ENCODE data around the gene TTC27. TPM values are rescaled to one million over a fixed set of nuclear protein-coding genes. Genes with fewer than 3 reads are reported as not detected.
"Not testable (repeated sequence)": the region's sequence is repeated elsewhere in the genome, so short reads cannot be mapped to it uniquely, and the experiment has no call there.

The TTC27 gene
- total RNA-seq, 1 experiment from 2014 or later = 22.4 TPM

DNA sequence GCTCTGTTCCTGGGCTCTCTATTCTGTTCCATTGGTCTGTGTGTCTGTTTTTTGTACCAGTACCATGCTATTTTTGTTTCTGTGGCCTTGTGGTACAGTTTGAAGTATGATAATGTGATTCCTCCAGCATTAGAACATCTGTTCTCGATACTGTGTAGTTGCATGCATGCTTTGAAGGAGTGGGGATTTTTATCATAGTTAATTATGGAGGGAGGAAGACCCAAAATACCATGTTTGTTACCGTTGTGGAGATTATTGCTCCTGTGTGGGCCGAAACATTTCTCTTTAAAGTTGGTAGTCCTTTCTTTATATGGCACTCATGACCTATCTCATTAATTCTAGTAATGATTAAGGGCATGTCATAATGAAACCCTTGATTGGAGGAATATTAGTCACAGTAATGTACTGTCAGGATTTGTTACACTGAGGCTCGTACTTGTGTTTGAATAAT is 87.6 kb downstream of the TTC27 start:
- in situ Hi-C loops (cut with HindIII; ENCODE audit: low sequenced_read_pairs) = no loop called here
- DNase-seq (ENCODE audit: low spot score) = no peak

DNA sequence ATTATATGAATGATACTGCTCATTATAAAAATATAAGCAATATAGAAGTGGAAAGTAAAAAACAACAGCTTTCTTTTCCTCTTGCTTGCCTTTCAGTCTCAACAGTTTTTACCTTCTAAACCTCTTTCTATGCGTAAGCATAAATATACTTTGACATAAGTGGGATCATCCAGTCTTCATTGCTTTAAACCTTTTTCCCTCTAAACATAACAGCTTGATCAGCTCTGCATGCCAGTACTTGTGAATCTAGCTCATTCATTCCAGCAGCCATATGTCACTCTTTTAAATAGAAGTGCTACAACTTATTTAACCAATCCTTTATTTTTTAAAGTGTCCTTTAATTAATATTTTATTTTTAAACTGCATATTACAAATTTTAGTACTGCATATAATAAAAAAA is 88.1 kb downstream of the TTC27 start:
- peak; percentile 21 for DNase-seq (ENCODE audit: low spot score)
- in situ Hi-C loops (cut with HindIII; ENCODE audit: low sequenced_read_pairs) = no loop called here

DNA sequence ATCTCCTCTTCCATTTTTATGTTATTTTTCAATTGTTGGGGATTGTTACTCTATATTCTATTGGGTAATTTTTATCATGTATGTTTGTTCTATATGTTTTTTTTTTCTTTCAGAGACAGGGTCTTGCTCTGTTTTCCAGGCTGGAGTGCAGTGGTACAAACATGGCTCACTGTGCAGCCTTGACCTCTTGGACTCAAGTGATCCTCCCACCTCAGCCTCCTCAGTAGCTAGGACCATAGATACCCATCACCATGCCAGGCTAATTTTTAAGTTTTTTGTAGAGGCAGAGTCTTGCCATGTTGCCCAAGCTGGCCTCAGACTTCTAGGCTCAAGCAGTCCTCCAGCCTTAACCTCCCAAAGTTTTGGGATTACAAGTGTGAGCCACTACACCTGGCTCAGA is 88.7 kb downstream of the TTC27 start:
- in situ Hi-C loops (cut with HindIII; ENCODE audit: low sequenced_read_pairs) = no loop called here
- DNase-seq (ENCODE audit: low spot score) = no peak

DNA sequence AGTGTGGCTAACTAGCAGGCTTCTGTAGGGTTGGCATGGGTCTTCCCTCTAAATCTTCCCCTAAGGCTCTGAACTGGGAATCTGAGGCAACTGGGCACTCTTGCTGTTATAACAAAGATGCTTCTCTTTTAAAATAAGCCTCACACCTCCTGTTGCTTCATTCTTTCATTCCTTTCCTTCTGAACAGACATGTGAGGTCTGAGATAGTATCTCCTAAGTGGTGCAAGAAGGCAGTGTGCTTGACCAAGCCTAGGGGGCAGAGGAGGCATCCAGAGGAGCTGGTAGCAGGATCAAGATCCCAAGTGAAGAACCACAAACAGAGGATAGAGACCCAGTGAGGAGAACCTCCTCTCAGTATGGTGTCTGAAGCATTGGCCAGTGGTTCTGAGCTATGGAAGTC is 90.9 kb downstream of the TTC27 start:
- in situ Hi-C loops (cut with HindIII; ENCODE audit: low sequenced_read_pairs) = no loop called here
- no peak for DNase-seq (ENCODE audit: low spot score)

DNA sequence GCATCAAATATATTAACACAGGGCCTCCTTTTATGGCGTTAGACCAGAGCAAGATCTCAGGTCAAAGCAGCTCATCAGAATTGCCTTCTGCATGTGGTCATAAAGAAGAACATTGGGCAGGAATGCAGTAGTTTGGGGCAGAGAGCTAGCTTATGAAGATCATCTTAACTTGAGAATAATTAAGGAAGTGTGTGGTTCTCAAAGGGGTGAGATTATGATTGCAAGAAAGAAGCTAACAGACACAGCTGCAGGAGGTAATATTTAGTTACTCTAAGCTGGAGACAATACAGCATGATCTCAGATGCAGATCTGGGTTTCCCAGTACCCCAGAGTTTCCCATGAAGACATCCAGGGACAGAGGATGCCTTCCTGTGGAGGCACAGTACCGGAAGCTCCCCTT is 91.6 kb downstream of the TTC27 start:
- no peak for DNase-seq (ENCODE audit: low spot score)
- in situ Hi-C loops (cut with HindIII; ENCODE audit: low sequenced_read_pairs) = no loop called here

DNA sequence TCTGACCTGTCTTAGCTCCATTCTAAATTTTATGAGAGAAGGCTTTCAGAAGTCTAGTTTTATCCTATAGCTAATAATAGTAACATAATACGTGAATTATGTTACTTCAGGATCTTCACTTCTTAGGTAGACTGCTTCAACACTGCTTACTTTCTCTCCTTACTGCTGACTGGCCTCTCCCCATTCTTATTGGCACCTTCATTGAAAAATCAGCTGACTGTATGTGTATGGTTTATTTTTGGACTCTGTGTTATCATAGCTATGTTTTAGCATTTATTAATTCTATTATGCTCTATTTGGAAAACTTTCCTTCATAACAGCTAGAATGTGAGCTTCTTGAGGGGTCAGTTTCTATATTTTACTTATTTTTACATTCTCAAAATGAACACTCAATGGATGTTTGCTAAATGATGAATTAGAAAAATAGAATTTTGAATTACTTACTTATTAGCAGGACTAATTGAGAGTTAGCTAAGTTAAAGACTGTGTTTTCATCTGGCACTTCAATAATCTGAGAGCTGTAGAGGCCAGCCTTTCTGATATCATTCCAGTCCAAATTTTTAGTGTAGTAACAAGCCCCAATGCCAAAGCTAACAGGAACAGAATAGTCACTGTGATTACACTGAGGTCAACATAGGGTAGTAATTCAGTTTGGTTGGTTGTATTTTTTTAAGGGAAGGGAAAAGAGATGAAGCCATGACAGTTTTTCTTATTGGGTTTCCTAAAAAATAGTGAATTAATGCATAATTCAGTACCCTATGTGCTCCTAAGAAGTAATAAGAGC is 92.3 kb downstream of the TTC27 start:
- in situ Hi-C loops (cut with HindIII; ENCODE audit: low sequenced_read_pairs) = no loop called here
- DNase-seq (ENCODE audit: low spot score) = no peak

DNA sequence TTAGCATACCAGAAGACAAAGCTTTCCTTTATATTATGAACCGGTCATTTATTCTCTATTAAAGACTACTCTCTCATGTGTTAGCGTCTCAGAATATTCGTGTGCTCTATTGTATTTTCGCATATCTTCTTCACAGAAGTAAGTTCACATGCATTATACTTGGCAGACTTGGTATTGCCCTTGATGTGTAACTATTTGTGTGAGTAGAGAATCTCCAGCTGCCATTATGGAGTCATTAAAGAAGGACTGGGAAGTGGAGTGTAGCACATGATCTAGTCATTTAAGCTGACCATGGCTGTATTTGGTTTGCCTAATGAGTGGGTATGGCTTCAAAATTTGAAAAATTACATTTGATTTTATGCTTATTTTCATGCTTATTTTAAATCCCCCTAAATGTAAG is 92.9 kb downstream of the TTC27 start:
- in situ Hi-C loops (cut with HindIII; ENCODE audit: low sequenced_read_pairs) = no loop called here
- no peak for DNase-seq (ENCODE audit: low spot score)

DNA sequence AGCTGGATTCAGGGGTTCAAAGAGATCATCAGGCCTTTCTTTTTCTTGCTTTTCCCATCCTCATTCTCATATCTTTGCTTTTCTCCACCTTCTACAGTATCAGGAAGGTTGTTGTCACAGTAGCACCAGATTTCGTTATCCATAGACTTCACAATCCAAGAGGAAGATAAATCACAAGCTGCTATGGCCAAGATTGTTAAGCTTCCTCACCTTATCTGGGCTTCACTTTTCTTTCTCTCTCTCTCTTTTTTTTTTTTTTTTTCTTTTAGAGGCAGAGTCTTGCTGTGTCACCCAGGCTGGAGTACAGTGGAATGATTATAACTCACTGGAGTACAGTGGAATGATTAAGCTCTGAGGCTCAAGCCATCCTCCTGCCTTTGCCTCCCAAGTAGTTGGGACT is 93.5 kb downstream of the TTC27 start:
- DNase-seq (ENCODE audit: low spot score) = no peak
- in situ Hi-C loops (cut with HindIII; ENCODE audit: low sequenced_read_pairs) = no loop called here

DNA sequence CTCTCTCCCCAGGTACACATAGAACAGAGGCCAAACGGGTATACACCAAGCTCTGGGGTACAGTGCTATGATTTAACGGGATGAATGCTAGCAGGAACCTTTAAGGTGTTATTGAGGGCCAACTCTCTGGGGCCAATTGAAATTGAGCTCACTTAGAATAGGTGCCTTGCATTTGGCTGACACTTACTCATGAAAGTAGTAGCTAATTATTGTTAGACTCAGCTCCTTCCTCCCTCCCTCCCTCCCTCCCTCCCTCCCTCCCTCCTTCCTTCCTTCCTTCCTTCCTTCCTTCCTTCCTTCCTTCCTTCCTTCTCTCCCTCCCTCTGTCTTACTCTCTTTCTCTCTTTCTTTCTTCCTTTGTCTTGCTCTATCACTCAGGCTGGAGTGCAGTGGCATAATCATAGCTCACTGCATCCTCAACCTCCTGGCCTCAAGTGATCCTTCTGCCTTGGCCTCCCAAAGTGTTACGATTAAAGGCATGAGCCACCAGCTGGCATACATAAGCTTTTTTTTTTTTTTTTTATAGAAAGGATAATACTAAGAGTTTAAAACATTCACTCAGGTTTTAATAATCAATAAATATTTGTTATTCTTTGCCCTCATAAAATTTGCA is 95.7 kb downstream of the TTC27 start:
- no peak for DNase-seq (ENCODE audit: low spot score)
- in situ Hi-C loops (cut with HindIII; ENCODE audit: low sequenced_read_pairs) = no loop called here

DNA sequence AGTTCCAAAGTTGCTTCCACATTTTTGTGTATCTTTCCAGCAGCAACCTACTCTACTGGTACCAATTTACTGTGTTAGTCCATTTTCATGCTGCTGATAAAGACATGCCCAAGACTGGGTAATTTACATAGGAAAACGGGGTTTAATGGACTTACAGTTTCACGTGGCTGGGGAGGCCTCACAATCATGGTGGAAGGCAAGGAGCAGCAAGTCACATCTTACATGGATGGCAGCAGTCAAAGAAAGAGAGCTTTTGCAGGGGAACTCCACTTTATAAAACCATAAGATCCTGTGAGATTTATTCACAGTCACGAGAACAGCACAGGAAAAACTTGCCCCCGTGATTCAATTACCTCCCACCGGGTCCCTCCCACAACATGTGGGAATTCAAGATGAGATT is 98.8 kb downstream of the TTC27 start:
- in situ Hi-C loops (cut with HindIII; ENCODE audit: low sequenced_read_pairs); DNase-seq (ENCODE audit: low spot score): not testable (repeated sequence)

DNA sequence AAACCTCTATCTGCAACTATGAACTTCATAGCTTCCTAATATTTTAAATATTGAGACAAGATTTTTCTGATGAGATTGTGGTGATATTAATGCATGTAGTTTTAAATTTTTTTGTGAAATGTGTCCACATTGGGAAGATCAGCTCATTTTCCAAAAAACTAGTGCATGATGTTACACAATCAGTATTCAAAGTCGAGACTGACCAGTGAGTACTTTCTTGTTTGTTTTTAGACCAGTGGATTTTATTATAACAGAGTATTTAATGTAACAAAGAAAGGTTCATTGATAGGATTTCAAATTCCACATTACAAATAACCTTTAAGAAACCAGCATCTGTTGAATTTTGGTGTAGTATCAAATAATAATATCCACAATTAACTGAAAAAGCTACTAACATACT is 99.3 kb downstream of the TTC27 start:
- DNase-seq (ENCODE audit: low spot score) = no peak
- in situ Hi-C loops (cut with HindIII; ENCODE audit: low sequenced_read_pairs) = no loop called here

DNA sequence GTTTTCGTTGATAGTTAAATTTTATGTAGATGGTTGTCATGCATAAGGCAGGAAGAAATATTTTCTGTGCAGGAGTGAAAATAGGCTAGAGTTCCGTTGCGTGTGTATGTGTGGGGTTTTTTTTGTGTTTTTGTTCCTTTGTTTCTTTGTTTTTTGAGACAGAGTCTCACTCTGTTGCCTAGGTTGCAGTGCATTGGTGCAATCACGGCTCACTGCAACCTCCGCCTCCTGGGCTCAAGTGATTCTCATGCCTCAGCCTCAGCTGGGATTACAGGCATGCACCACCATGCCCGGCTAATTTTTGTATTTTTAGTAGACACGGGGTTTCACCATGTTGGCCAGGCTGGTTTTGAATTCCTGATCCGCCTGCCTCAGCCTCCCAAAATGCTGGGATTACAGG is 103.1 kb downstream of the TTC27 start:
- in situ Hi-C loops (cut with HindIII; ENCODE audit: low sequenced_read_pairs); DNase-seq (ENCODE audit: low spot score): not testable (repeated sequence)

DNA sequence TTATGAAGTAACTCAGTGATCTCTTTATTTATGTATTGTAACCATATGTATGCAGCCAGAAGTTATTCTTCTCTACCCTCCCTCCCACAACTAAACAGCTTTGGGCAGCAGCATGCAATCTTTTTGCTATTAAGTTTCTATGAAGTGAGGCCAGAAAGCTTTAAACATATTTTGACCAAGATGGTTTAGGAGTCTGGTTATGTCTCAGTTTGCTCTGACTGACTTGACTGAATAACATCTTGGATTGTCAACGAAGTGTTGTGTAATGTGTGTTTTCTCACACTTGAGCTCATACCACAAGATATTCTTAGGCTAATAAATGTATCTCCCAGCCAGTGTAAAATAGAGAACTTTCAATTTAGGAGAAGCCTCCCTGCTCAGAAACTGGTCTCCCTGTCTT is 104.3 kb downstream of the TTC27 start:
- in situ Hi-C loops (cut with HindIII; ENCODE audit: low sequenced_read_pairs) = no loop called here

DNA sequence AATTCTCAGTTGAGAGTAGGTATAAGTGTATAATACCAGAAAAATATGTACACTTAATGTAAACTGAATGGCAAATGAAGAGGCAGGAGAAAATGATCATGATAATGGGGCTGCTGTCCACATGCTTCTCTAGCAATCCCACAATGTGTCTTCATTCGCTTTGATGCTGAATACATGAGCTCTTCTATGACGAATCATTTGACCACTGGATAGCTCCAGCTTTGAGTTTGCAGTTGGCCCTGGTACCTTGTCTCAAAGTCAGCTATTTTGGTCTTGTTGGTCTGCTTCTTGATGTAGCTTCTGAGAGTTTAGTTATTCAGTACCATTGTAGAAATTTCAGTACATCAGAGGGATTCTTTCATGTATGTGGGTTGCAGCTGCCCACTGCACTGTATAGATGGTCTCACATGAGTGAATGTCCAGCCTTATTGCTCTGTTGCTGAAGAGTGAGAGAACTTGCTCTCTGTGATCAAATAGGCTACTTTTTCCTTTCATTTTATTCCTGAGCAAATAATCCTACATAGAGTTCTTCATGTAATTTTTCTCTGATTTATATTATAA is 105.1 kb downstream of the TTC27 start:
- in situ Hi-C loops (cut with HindIII; ENCODE audit: low sequenced_read_pairs) = no loop called here
- no peak for DNase-seq (ENCODE audit: low spot score)

More for the DNA sequence above, 104.3 kb downstream of the TTC27 start:
- no peak for DNase-seq (ENCODE audit: low spot score)

DNA sequence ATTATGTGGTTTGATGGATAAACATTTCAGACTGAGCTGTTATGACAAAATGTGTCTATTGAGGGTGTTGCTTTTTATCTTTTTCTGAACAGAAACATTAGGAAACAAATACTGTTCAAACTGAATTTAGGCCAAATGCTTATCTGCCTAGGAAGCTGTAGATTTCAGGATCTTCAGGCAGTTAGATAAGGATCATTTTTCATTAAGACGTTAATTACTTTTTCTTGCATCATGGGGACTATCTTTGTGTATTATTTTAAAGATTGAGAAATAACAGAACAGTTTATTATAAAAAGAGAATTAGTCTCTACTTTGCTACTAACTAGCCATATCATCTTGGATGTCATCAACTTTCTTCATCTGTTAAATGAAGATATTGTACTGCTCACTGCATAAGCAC is 107.5 kb downstream of the TTC27 start:
- DNase-seq (ENCODE audit: low spot score) = no peak
- in situ Hi-C loops (cut with HindIII; ENCODE audit: low sequenced_read_pairs) = no loop called here

DNA sequence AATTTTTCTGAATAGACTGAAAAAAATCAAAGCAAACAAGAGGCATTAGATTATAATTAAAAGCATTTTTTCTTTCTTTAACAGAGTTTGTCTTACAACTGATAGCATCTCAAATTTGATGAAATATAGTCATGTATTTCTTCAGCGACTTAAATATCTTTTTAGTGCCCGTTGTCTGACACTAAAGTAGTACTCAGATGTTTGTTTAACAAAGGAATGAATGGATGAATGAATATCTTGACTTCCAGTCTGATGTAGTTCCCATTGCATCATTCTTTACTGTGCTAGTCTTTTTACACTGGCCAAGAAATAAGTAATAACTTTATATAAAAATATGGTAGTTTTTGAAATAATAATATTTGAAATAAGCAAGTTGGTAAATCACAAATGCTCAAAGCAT is 111.1 kb downstream of the TTC27 start:
- DNase-seq (ENCODE audit: low spot score) = no peak
- in situ Hi-C loops (cut with HindIII; ENCODE audit: low sequenced_read_pairs) = no loop called here

DNA sequence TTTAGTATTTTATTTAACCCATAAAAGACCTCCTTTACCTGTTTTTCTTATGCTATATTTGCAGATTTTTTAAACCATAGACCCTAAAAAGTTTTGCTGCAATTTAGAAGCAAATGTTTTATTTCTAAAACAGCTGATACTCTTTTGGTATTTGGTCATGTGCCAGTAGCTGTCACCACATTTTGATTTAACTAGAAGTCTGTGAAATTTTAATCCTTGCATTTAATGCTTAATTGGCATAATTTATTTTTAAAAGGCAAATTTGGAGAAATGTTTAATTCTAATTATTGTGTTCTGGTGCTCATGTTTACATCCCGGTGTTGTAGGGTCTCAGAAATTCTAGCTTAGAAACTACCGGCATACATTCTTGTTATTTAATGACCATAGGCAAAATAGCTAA is 111.8 kb downstream of the TTC27 start:
- in situ Hi-C loops (cut with HindIII; ENCODE audit: low sequenced_read_pairs) = no loop called here
- DNase-seq (ENCODE audit: low spot score) = no peak

DNA sequence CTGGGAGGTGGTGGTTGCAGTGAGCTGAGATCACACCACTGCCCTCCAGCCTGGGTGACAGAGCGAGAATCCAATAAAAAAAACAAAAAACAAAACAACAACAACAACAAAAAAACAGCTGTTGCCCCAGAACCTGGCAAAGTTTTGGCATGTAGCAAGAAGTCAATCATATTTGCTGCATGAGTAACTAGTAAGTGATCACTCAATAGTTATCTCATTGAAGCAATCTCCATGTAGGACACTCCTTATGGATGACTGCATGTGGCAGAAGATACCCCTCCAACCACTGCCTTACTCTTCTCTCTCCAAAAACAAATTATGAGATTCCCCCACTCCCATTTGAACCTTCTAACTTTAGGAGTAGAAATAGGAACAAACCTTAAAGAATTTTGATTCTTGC is 113.7 kb downstream of the TTC27 start:
- no peak for DNase-seq (ENCODE audit: low spot score)
- in situ Hi-C loops (cut with HindIII; ENCODE audit: low sequenced_read_pairs) = no loop called here

DNA sequence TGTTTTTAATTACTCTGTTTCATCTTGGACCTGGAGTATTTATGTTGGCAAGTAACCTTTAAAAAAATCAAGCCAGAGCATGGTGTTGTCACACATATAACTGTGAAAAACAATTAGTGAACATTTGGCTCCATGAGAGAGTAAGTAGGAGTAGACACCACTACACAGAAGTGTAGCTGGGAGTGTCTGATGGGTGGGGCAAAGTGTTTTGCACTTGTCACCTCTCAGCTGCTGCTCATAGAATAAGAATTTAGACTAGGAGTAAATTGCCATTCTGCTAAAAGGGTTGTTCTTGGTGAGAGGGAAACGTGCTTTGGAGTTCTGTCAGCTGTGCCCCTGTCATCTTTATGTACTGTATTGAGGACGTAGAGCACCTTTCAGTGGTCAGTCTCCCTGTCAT is 114.5 kb downstream of the TTC27 start:
- no peak for DNase-seq (ENCODE audit: low spot score)

DNA sequence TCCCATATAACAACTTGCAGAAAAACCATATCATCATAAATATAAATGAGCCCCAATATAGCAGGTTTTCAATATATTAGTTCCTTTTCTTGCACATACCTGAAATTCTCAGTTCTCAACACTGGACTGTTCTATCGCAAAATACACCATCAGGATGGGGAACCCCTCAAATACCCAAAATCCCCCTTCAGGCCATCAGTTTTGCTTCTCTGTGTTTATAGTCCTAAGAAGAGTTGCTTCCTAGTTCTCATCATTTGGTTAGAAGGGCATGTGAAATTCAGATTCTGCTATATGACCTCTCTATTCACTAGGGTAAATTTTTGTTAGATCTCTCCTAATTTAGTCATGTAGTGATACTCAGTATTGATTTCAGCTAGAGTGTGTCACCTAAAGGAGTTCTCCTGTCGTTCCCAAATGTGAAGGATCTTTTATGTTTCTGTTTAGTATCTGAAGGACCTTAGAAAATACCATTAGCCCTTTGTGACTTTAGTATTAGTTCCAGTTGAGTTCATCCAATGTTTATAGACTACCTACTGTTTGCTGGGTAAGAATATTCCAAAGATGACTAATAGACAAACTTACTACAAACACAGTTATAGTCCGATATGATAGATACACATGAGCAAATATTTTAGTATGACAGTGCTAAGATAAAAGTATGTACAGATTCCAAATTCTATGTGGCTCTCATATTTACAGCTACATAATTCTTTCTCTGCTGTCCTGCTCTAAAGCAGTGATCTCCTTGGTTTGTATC is 115.8 kb downstream of the TTC27 start:
- no peak for DNase-seq (ENCODE audit: low spot score)
- in situ Hi-C loops (cut with HindIII; ENCODE audit: low sequenced_read_pairs) = no loop called here

More for the DNA sequence above, 114.5 kb downstream of the TTC27 start:
- in situ Hi-C loops (cut with HindIII; ENCODE audit: low sequenced_read_pairs) = no loop called here
